GM19395 (cell line): ENCODE results near the gene GRAMD2B.

Experiments used
- ATAC-seq: cut with Tn5 transposase; IDR thresholded peaks from one replicate; pipeline ENCODE4 v1.9.1; 2021; ENCODE audit warnings: mild to moderate bottlenecking, moderate library complexity; ENCODE audit not compliant: unreplicated experiment

Gene GRAMD2B

GRCh38 chr5:126471875-126472537 lies 48.8 kb downstream of the GRAMD2B start:
- no peak for ATAC-seq

GRCh38 chr5:126472538-126472889 lies 49.3 kb downstream of the GRAMD2B start:
- ATAC-seq, result no peak

GRCh38 chr5:126477294-126478117 lies 54.3 kb downstream of the GRAMD2B start:
- no peak for ATAC-seq

- ATAC-seq, result no peak
Observed at GRCh38 chr5:126479810-126480209, 56.6 kb downstream of the GRAMD2B start.

GRCh38 chr5:126480824-126481223 lies 57.6 kb downstream of the GRAMD2B start:
- no peak for ATAC-seq

GRCh38 chr5:126481243-126481642 lies 58.0 kb downstream of the GRAMD2B start:
- ATAC-seq, result no peak

- ATAC-seq, result no peak
Observed at GRCh38 chr5:126482591-126482990, 59.4 kb downstream of the GRAMD2B start.

- ATAC-seq, result no peak
Observed at GRCh38 chr5:126483156-126483555, 59.9 kb downstream of the GRAMD2B start.

GRCh38 chr5:126484253-126484652 lies 61.0 kb downstream of the GRAMD2B start:
- ATAC-seq, result no peak

GRCh38 chr5:126486332-126486731 lies 63.1 kb downstream of the GRAMD2B start:
- ATAC-seq, result no peak

- no peak for ATAC-seq
Observed at GRCh38 chr5:126487596-126487995, 64.4 kb downstream of the GRAMD2B start.

- no peak for ATAC-seq
Observed at GRCh38 chr5:126488443-126489065, 65.3 kb downstream of the GRAMD2B start.

- no peak for ATAC-seq
Observed at GRCh38 chr5:126490167-126490940, 67.1 kb downstream of the GRAMD2B start.

GRCh38 chr5:126492939-126493338 lies 69.7 kb downstream of the GRAMD2B start:
- ATAC-seq, result no peak

GRCh38 chr5:126494393-126494792 lies 71.2 kb downstream of the GRAMD2B start:
- ATAC-seq, result no peak

- peak; percentile 61 for ATAC-seq
Observed at GRCh38 chr5:126497506-126497905, 74.3 kb downstream of the GRAMD2B start.

GRCh38 chr5:126499278-126499677 lies 76.1 kb downstream of the GRAMD2B start:
- ATAC-seq, result no peak

- peak; percentile 74 for ATAC-seq
Observed at GRCh38 chr5:126499853-126500342, 76.7 kb downstream of the GRAMD2B start.

- ATAC-seq, result no peak
Observed at GRCh38 chr5:126501448-126501847, 78.2 kb downstream of the GRAMD2B start.

GRCh38 chr5:126503602-126504104 lies 80.4 kb downstream of the GRAMD2B start:
- no peak for ATAC-seq

GRCh38 chr5:126506079-126506478 lies 82.9 kb downstream of the GRAMD2B start:
- ATAC-seq, result no peak
